T-helper 9 cell (primary cell): Measurements from ENCODE around the gene ARMH4.
A peak's percentile ranks its signal among the peaks of the same experiment; 100 is the strongest.
"Not testable (repeated sequence)": the region's sequence is repeated elsewhere in the genome, so short reads cannot be mapped to it uniquely, and the experiment has no call there.

Source experiments
- DNase-seq: peaks from one replicate; pipeline ENCODE4 v3.0.0-alpha.2; 2020

The ARMH4 gene

GRCh38 chr14:58145936-58146335, 6.1 kb downstream of the ARMH4 start:
- no peak for DNase-seq

- DNase-seq = no peak
Measured at GRCh38 chr14:58143106-58143505, 8.9 kb downstream of the ARMH4 start.

DNA sequence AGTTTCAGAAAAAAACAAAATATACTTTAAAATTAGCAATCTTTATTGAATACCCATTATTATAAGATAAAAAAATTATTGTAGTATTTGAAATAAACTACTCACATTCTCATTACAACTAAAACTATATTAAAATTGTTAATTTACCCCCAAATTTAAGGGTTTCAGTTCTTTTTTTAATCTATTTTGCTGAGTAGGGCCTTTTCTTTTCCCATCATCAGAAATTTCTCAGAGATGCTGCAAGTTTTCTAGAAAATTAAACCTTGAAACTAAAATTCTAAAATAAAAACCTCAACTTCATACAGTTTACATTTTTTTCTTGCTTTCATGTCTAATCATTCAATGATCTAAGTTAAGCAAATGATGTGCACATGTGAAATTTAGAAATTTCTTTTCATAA, 10.1 kb downstream of the ARMH4 start:
- no peak for DNase-seq

DNA sequence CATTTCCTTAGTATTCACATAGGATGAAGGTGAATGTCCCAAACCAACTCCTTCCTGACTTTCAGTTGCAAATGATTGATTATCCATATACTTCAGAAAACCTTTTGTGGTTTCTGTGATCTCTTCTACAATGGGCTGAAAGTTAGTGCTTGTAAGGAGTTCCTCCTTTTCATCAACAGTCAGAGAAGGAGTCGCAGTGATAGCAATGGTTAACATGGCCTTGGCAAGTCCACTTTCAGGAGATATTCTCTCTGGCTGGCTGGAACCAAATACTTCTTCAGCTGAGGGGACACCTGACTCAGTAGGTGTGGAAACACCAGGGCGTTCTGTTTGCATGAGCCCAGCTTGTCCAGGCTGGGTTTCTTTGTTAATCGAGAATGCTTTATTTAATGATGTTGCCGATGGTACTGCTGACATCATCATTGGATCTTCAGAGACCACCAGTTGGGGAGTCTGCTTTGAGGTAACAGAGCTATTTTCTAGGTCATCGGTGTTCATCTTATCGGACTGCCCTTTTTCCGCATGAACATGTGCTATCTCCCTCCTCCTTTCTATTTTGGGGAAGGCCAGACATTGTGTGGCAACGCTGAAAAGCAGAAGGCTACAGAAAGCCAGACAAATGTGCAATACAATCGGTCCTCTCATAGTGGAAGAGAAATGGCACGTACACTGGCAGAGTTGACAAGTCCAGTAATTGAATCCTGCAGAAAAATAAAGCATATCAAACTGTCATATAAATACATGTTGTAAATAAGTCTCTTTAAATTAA, 13.1 kb downstream of the ARMH4 start:
- no peak for DNase-seq

GRCh38 chr14:58138031-58138713, 13.8 kb downstream of the ARMH4 start:
- DNase-seq = no peak

DNA sequence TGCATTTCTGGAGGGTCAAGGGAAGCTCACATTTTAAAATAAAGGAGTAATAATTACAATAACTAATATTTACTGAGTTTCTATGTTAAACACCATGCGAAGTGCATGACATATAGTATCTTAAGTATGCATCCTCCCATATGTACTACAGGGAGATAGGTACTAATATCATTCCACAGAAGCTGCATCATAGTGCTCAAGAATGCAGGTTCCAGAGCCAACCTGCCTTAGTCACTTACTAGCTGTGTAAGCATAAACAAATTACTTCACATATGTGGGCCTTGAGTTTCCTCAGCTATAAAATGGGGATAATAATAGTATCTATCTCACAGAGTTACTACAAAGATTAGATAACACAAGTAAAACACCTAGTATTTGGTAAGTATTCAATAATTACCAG, 18.3 kb downstream of the ARMH4 start:
- no peak for DNase-seq

DNA sequence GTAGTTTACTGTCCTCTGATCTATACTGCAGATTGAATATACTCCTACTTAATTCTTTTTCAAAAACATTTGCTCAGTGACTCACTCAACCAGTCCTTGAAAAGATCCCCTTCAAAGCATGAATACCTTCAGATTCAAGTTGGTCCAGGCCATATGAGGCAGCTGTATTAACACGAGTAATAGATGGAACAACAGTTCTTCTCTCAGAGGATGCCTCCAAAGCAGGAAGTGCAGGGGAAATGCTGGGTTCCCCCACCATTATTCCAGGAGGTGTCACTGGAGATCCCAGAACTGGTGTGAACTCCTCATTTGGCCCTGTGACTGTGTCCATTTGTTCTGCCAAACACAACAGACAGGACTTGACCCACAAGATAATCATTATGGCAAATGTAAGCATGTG, 20.6 kb downstream of the ARMH4 start:
- no peak for DNase-seq

DNA sequence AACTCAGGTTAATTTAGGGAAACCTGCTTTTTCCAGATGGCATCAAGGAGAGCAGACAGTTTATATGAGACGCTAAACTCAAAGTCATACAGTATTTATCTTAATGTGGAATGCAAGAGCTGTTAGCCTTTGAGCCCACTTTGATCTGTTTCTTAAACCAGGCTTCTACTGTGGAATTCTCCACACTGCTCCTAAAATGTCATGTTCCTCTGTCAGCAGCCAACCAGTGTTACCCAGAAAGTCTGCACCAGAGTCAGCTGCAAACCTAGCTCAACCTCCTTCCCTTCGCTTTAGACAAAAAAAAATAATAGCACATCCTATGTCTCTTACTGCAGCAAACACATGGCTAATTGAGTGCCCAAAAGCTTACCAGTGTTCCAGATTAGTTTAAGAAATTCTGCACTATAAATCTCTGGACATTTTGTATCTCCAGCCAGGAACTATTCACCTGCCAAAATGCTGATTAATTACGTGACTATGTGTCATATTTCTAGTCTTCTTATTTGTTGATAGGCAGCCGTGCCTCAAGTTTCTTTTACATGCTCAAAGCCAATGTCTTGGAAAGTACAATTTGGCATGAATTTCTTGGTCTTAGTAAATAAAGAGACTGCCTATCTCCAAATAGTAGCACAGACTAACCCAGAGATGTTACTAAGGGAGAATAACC, 21.8 kb downstream of the ARMH4 start:
- DNase-seq = no peak

DNA sequence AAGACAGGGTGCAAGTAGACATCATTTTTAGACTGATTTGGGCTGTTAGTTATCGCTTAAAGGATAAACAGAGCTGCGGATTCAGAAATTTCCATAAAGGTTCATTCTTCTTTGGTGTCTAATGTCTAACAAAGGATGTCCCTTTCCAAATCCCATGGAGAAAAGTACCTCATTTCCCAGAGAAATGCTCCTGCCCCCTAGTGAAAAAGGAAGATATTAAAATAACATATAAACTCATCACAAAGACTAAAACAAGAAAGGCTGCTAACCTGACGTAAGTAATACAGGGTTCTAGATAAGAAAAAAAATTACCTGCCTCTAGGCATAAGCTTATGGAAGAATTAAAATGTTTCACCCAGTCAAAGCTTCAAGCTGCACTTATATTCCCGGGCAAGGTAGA, 22.8 kb downstream of the ARMH4 start:
- DNase-seq = no peak

DNA sequence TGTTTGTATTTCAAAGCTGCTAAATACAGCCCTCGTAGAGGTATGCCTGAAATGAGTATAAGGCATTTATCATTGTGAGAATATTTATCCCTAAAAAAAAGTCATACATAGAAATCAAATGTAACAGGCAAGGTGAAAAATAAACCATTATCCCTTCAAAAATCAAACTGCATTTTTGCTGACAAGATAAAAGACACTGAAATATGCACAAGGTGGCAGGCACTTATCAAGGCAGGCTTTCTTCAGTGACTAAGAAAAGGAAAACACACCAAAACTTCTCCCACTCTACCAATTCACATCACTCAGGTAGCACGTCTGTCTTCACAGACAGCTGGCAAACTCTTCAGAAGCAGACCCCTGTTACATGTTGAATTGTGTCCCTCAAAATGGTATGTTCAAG, 23.6 kb downstream of the ARMH4 start:
- DNase-seq = no peak

DNA sequence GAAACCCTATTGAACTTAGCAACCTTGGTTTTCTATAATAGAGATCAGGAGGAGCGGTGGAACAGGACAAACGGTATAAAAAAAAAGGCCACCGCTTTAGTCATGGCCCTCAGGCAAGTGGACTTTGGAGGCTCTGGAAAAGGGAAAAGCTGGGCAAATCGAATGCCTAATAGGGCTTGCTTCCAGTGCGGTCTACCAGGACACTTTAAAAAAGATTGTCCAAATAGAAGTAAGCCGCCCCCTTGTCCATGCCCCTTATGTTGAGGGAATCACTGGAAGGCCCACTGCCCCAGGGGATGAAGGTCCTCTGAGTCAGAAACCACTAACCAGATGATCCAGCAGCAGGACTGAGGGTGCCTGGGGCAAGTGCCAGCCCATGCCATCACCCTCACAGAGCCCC, 29.5 kb downstream of the ARMH4 start:
- not testable (repeated sequence) for DNase-seq

GRCh38 chr14:58121530-58122186, 30.4 kb downstream of the ARMH4 start:
- no peak for DNase-seq

DNA sequence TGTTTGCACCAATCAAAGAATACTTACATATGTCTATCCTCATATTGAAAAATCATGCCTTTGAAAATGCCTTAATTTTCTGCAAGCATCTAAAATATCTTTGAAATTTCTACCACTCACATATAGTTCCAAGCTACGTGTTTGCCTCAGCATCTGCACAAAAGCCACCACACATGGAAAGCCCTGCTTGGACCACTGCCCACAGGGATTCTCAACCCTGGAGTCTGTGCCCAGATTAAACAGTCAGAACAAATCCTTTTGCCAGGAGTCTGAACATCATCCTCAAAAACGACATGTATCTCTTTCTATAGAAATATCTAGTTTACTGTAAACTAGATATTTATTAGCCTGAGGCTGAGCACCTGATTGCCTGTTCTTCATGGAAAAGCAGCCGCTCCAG, 32.6 kb downstream of the ARMH4 start:
- DNase-seq = no peak

DNA sequence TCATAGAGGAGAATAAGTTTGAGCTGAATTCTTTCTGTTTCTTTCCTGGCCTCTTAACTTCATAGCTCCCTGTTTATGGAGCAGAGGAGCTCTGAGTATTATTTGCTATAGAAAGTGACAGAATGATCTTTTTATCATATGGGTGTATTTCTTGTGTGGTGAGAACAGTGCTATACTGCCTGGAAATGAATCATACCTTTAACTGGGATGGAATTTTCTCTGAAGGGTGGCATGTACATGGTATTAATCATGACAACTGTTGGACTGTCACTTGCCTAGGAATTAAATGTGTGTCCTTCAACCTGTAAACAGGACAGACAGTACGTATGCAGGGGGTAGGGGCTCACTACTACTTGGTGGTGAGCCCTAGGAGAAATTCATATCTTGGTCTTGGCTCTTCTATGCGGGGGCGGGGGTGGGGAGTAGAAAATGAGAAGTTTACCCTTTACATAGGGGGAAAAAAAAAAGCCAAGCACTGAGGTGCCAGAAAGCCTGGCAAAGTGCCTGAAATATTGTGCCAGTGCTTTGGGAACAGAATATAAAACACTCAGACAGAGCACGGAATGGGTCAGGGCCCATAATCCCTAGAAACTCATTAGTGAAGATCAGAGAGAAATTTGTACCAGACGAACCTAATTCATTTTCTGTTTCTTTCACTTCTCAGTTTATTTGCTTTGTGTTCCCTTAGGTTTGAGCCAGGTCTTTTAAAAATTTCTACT, 33.8 kb downstream of the ARMH4 start:
- DNase-seq = no peak

- no peak for DNase-seq
Measured at GRCh38 chr14:58109744-58110143, 42.3 kb downstream of the ARMH4 start.

DNA sequence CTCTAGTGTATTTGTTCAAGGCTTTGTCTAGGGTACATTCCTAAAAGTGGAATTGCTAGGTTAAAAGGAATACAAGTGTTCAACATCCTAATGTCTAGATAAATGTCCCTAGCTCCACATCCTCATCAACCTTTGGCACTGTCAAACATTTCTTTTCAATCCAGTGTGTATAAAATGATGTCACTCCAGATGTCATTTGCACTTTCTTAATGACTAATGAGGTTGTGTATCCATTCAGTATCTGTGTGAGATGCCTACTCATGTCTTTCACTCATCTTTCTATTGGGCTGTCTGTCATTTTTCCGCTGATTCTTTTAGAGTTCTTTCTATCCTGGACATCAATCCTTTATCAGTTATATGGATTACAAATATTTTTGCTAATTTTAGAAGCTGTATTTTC, 43.3 kb downstream of the ARMH4 start:
- DNase-seq = no peak

GRCh38 chr14:58107947-58108552, 44.0 kb downstream of the ARMH4 start:
- DNase-seq = peak; percentile 6

DNA sequence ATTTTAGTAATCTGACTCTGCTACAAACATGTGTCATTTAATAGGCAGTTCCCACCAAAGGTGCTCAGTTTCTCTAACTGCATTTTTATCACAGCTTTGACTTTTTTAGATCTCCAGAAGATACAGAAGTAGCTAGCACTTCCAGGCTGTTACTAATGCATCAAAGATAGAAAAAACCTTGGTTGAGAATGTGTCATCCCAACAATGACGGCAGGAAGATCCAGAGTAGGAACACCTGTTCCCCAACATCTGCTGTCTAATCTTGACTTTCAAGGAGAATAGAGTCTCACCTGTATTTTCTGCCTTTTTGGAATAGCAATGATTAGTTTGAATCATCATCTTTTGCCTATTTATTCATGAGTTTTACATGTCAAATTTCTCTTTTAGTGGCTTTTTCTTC, 45.0 kb downstream of the ARMH4 start:
- DNase-seq = no peak

DNA sequence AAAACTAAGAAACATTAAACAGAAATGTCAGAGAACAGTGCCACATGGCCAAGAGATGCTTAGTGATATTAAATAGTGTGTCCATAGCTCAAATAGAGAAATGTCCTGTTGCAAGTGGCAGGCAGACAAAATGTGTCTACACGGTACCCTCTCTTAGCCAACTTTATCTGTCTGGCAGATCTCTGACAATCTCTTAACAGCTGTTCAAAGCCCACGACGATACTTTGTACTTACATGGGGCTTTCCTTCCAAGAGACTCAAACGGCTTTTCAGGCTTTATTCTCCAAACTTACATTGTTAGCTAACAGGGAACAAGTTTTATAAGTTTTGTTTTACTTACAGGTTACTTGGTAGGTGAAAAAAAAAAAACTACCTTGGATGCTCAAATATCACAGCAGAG, 45.6 kb downstream of the ARMH4 start:
- DNase-seq = no peak

- DNase-seq = no peak
Measured at GRCh38 chr14:58104808-58105207, 47.2 kb downstream of the ARMH4 start.

DNA sequence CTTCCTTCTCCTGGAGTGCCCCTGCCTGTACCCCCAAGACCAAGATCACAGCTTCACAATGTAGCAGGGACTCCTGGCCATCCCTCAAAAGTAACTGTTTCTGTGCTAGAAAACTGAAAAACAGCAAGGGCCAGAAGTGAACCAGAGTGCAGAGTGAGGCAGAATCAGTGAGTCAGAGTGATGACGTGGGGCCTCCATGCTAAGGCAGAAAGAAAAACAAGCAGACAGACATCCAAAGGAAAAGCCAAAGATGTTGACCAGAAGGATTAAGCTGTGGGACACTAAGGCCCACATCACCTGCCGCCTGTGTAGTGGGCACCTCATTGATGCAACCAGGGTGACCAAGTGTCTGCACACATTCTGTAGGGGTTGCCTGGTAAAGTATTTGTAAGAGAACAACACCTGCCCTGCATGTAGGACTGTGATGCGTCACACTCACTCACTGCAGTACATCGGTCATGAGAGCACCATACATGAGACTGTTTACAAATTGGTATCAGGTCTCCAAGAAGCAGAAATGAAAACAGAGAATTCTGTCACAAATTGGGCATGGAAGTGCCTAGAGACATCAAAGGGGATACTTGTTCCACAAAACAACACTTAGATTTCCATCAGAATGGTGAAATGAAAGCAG, 51.2 kb downstream of the ARMH4 start:
- DNase-seq = no peak

- DNase-seq = no peak
Measured at GRCh38 chr14:58099682-58100081, 52.3 kb downstream of the ARMH4 start.
